Activated CD8-positive, alpha-beta T cell treated with anti-CD3 and anti-CD28 coated beads, Interleukin-2, amount 10 ng/mL, durations not matched to agents 7 days and 5 days (primary cell): ENCODE results near the gene SLC25A25. TPM values are rescaled to one million over a fixed set of nuclear protein-coding genes. Genes with fewer than 3 reads are reported as not detected.
A peak's percentile ranks its signal among the peaks of the same experiment; 100 is the strongest.

Source experiments
- ATAC-seq: fragments of 150-1000 bp; cut with Tn5 transposase; one replicate; pipeline ENCODE4 v1.10.0; 2021; ENCODE audit warnings: moderate library complexity
- CTCF ChIA-PET: fragments of 350-600 bp; sonication (Branson Sonifier 250); formaldehyde crosslinking; loops from one replicate; lab custom pipeline; 2021; ENCODE audit warnings: antibody characterized with exemption; lab: Charles Lee
- POLR2A ChIA-PET: fragments of 350-600 bp; sonication (Branson Sonifier 250); formaldehyde crosslinking; loops from one replicate; lab custom pipeline; 2021; ENCODE audit warnings: antibody characterized with exemption; lab: Charles Lee
- DNase-seq: peaks from one replicate; pipeline ENCODE4 v3.0.0-alpha.2; 2020
- H3K27ac Mint-ChIP-seq: one replicate; pipeline ENCODE4 v1.8.0; 2021; ENCODE audit warnings: mild to moderate bottlenecking, mixed read lengths
- H3K27me3 Mint-ChIP-seq: one replicate; pipeline ENCODE4 v1.8.0; 2021; ENCODE audit warnings: low read depth, mixed read lengths
- H3K36me3 Mint-ChIP-seq: one replicate; pipeline ENCODE4 v1.8.0; 2021; ENCODE audit warnings: low read depth, mixed read lengths
- H3K4me1 Mint-ChIP-seq: one replicate; pipeline ENCODE4 v1.8.0; 2021; ENCODE audit warnings: low read depth, mixed read lengths
- H3K4me3 Mint-ChIP-seq: one replicate; pipeline ENCODE4 v1.8.0; 2021; ENCODE audit warnings: mild to moderate bottlenecking, mixed read lengths
- H3K9me3 Mint-ChIP-seq: one replicate; pipeline ENCODE4 v1.8.0; 2022; ENCODE audit warnings: mixed read lengths; ENCODE audit not compliant: insufficient read depth
- total RNA-seq, 2 experiments: library from RNA; stranded (reverse); gene quantifications; one replicate each; pipeline ENCODE4 v1.2.3, GENCODE V29; 2021

SLC25A25 gene
- total RNA-seq, 2 experiments from 2014 or later: 17.2 to 19.2 TPM

DNA sequence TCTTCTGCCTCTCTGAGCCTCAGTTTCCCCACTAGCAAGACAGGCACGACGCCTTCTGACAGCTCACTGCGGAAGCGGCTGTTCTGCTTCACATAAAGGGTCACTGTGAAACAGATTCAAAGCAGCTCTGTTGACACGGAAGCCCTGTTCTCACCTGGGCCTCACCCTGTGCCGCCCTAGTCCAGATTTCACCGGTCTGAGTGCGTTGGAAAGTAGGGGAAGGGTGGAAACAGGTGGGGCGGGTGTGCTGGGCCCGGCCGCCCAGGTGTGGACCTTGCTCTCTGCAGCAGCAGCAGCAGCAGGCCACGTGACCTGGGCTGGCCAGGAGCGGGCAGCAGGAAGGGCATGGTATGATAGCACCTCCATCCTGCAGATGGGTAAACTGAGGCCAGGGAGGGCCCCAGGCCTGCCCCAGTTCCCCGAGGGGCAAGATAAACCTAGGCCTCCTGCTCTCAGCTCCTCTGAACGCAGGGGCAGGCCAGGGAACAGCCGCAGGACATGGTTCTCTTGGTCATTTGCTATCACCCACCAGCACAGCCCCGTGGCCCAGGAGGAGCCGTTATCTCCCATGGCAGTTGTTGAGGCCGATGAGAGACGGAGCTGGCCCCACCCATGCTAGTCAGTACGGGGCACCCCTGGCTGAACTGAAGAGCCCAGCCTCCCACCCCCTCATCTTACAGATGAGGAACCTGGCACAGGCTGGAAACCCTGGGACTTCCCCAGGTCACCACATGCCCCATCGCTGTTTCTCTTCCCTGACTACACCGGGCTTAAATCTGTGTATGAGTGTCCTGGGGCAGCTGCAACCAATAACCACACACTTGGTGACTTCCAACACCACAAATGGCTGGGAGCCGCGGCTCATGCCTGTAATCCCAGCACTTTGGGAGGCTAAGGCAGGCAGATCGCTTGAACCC is 47.4 kb downstream of the SLC25A25 start:
- peaks cover 10% of the 10 kb centered on the region for H3K4me1 Mint-ChIP-seq
- H3K36me3 Mint-ChIP-seq: peaks cover 11% of the 10 kb centered on the region
- ChIA-PET CTCF (interaction anchor here (0.8 to 2.8 kb wide), 5 partner anchors 11 to 161 kb away, joined by 3 to 24 read pairs (median 4); no protein-coding TSS in a partner anchor), POLR2A (interaction anchor here (1.6 kb wide), 1 partner anchor 23 kb away, joined by 3 read pairs; no protein-coding TSS in a partner anchor)
- ATAC-seq (no peak), DNase-seq (no peak)
- H3K27me3 Mint-ChIP-seq: no peaks in the 10 kb centered on the region
- H3K27ac Mint-ChIP-seq: no peak overlapping the region
- H3K9me3 Mint-ChIP-seq: no peaks in the 10 kb centered on the region
- H3K4me3 Mint-ChIP-seq: no peak overlapping the region

DNA sequence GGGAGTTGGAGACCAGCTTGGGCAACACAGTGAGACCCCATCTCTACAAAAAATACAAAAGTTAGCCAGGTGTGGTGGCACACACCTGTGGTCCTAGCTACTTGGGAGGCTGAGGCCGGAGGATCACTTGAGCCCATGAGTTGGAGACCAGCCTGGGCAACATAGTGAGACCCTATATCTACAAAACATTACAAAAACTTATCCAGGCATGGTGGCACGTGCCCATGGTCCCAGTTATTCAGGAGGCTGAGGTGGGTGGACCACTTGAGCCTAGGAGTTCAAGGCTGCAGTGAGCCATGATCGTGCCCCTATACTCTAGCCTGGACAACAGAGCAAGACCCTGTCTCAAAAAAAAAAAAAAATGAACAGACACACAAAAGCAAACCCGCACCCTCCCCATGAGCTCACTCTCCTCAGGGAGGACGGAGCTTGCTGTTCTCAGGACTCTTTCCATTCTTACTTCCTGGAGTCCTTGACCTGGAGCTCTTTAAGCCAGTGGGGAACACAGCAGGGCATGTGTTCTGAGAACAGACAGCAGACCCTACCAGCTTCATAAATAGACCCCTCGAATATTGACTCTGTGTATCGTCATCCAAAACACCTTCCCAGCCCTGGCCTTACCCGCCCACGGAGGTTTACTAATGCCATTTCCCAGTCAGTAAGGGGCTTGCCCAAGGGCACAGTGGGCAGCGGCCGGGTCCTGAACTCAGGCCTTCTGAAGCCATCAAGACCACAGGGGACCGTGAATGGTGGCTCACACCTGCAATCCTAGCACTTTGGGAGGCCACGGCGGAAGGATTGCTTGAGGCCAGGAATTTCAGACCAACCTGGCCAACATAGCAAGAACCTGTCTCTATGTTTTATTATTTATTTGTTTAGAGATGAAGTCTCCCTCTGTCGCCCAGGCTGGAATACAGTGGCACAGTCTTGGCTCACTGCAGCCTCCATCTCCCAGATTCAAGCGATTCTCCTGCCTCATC is 48.4 kb downstream of the SLC25A25 start:
- ATAC-seq (no peak), DNase-seq (no peak)
- CTCF ChIA-PET: interaction anchor here (0.8 to 2.8 kb wide), 10 partner anchors 10 to 162 kb away, joined by 3 to 30 read pairs (median 4); no protein-coding TSS in a partner anchor
- H3K27me3 Mint-ChIP-seq: no peaks in the 10 kb centered on the region
- H3K36me3 Mint-ChIP-seq: peaks cover 8% of the 10 kb centered on the region
- H3K27ac Mint-ChIP-seq: no peak overlapping the region
- no peaks in the 10 kb centered on the region for H3K9me3 Mint-ChIP-seq
- peaks cover 10% of the 10 kb centered on the region for H3K4me1 Mint-ChIP-seq
- POLR2A ChIA-PET: interaction anchor here (1.6 kb wide), 1 partner anchor 23 kb away, joined by 3 read pairs; no protein-coding TSS in a partner anchor
- H3K4me3 Mint-ChIP-seq: no peak overlapping the region

DNA sequence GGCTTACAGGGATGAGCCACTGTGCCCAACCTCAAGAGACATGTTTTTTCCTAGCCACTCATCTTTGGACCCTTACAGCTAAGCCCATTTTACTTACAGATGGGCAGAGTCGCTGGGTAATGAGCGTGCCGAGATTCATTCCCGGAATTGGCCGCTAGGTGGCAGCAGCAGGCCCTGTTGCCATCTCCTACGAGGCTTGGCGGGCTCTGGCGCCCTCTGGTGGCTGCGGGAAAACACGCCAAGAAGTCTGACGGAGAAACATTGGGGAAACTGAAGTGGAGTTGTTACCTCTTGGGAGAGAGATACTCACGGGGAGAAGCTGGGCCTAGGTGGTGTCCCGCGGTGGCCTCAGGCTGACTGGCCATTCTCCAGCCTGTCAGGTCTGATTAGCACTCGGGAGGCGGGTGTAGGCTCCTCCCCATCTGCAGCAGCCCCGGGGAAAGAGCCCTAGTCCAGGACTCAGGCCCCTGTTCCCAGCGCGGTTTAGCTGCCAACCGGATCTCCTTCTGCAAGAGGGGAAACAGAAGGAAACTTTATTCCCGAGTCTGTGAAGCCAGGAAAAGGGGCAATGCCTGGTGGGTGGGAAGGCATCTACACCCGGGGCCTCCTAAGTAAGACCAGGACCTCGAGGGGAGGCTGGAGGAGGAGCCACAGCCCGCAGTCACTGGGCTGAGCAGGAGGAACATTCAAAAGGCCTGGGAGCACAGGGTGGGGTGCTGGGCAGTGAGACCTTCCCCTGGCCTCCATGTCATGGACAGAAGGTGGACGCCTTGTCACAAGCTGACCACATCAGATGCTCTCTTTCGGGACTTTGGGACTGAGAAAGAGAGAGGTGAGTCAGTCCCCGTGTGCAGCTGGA is 49.8 kb downstream of the SLC25A25 start:
- POLR2A ChIA-PET: interaction anchor here (0.7 kb wide), 1 partner anchor 148 kb away, joined by 3 read pairs; no protein-coding TSS in a partner anchor
- no peaks in the 10 kb centered on the region for H3K27me3 Mint-ChIP-seq
- ATAC-seq (peak; percentile 90), DNase-seq (peak; percentile 98)
- peaks cover 10% of the 10 kb centered on the region for H3K4me1 Mint-ChIP-seq
- CTCF ChIA-PET: interaction anchor here (0.6 to 2.8 kb wide), 57 partner anchors 10 to 236 kb away, joined by 3 to 42 read pairs (median 4); partner anchors contain the start of genes DPM2, EEIG1, NAIF1 and PIP5KL1
- H3K27ac Mint-ChIP-seq: no peak overlapping the region
- H3K4me3 Mint-ChIP-seq: no peak overlapping the region
- H3K36me3 Mint-ChIP-seq: peaks cover 6% of the 10 kb centered on the region
- no peaks in the 10 kb centered on the region for H3K9me3 Mint-ChIP-seq

DNA sequence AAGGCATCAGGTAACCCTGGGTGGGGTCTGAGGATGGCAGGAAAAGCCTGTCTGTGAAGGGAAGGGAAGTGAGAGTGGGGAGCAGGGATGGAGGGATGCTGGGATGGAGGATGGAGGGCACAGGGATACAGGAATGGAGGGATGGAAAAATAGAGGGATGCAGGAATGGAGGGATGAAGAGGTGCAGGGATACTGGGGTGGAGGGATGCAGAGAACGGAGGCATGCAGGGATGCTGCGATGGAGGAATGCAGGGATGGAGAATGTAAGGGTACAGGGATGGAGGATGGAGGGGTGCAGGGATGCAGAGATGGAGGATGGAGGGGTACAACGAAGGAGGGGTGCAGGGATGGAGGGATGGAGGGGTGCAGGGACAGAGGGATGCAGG is 50.4 kb downstream of the SLC25A25 start:
- Mint-ChIP-seq H3K4me3 (no peak overlapping the region), H3K9me3 (no peaks in the 10 kb centered on the region), H3K4me1 (peaks cover 10% of the 10 kb centered on the region), H3K36me3 (peaks cover 6% of the 10 kb centered on the region), H3K27ac (peak overlapping the region; percentile 49), H3K27me3 (no peaks in the 10 kb centered on the region)
- ATAC-seq (no peak), DNase-seq (no peak)
- ChIA-PET POLR2A (interaction anchor here (0.7 kb wide), 1 partner anchor 148 kb away, joined by 3 read pairs; no protein-coding TSS in a partner anchor), CTCF (interaction anchor here (1.0 to 2.8 kb wide), 25 partner anchors 9 to 236 kb away, joined by 3 to 42 read pairs (median 6); partner anchors contain the start of genes NAIF1, PTGES2, SLC25A25 and ST6GALNAC4)

DNA sequence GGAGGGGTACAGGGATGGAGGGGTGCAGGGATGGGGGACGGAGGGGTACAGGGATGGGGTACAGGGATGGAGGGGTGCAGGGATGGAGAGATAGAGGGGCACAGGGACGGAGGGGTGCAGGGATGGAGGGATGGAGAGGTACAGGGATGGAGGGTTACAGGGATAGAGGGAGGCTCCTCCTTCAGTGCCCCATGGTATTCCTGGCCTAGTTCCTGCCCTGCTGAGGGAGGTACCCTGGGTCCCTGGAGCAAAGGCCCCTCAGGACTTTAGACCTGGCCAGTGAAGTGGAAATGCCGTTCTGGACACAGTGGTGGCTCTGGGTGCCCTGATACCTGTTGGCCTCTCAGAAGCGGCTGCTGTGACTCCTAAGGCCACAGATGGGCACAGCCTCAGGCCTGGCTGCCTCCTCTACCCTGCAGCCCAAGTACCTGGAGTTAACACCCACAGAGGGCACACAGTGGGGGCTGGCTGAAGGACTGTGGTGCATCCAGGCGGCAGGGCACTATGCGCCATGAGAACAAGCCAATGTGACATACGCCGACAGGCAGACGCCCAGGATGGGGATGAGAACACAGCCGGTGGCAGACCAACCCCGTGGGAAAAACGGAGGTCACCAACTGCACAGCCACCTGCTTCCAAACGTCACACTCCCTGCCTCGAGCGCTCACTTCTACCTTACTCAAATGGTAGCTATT is 51.1 kb downstream of the SLC25A25 start:
- Mint-ChIP-seq H3K27ac (no peak overlapping the region), H3K36me3 (peaks cover 8% of the 10 kb centered on the region), H3K4me1 (peaks cover 10% of the 10 kb centered on the region), H3K4me3 (no peak overlapping the region), H3K9me3 (no peaks in the 10 kb centered on the region), H3K27me3 (no peaks in the 10 kb centered on the region)
- DNase-seq (no peak), ATAC-seq (no peak)
- ChIA-PET CTCF (no interaction called here), POLR2A (no interaction called here)

DNA sequence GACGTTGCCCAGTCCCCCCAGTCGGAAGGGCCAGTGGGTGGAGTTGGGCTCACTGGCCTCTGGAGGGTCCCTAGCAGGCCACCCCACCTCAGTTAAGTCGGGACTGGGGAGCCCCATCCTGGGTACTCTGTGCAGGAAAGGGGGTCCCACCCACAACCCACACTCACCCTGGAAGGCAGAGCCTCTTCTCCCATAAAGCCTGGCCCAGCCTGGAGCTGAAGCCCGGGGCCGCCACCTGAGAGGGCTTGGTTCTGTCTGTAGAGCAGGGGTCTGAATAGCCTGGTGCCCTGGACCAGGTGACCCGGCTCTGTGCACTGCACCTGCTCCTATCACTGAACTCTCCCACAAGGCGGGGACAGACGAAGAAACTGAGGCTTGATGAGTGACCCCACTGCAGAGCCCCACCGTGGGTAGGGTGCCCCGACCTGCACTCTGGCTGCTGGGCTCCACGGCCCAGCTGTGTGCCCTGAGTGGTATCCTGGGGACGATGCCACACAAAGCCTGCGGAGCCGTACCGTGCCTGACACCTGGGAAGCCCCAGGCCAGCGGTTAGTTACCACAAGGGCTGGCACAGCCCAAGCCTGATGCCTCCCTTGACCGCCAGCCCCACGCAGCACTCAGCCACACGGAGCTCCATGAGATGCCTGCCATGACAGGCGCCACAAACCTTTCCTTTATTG is 52.2 kb downstream of the SLC25A25 start:
- H3K36me3 Mint-ChIP-seq: peaks cover 8% of the 10 kb centered on the region
- ChIA-PET CTCF (interaction anchor here (1.0 kb wide), 1 partner anchor 8 kb away, joined by 3 read pairs; no protein-coding TSS in a partner anchor), POLR2A (no interaction called here)
- H3K9me3 Mint-ChIP-seq: no peaks in the 10 kb centered on the region
- H3K27ac Mint-ChIP-seq: no peak overlapping the region
- ATAC-seq (no peak), DNase-seq (no peak)
- no peak overlapping the region for H3K4me3 Mint-ChIP-seq
- no peaks in the 10 kb centered on the region for H3K27me3 Mint-ChIP-seq
- H3K4me1 Mint-ChIP-seq: peaks cover 15% of the 10 kb centered on the region

DNA sequence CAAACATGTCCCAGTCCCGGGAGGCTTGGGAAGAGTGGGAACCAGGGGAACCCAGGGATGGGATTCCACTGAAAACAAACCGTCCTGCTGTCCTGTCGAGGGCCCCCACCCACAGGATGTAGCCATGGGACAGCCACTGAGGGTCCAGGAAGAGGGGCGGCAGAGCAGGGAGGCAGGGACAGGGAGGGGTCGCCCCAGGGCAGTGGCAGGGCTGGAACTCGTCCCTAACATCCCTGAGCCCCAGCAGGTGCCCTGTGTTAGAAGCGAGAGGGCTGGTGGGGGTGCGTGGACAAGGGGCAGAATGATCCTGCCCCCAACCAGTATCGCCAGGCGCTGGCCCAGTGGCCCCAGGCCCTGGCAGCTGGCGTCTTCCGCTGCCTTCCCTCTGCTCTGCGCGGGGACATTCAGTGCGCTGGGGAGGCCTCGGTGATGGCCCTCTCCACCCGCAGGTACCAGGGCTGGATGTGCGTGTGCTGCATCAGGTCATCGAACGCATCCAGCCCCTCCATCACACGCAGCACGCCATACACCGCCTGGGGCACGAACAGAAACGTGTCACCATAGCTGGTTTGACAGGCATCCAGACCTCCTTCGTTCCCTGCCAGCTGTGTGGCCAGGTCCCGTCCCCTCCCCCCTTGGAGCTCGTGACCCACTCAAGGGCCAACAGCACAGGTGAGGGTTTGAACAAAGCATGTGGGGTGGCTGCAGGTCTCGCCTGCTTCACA is 52.9 kb downstream of the SLC25A25 start:
- ATAC-seq: no peak
- Mint-ChIP-seq H3K9me3 (no peaks in the 10 kb centered on the region), H3K4me1 (peaks cover 22% of the 10 kb centered on the region), H3K4me3 (no peak overlapping the region), H3K27me3 (no peaks in the 10 kb centered on the region), H3K36me3 (peaks cover 8% of the 10 kb centered on the region), H3K27ac (no peak overlapping the region)
- ChIA-PET CTCF (interaction anchor here (1.0 kb wide), 1 partner anchor 8 kb away, joined by 3 read pairs; no protein-coding TSS in a partner anchor), POLR2A (no interaction called here)
- DNase-seq: no peak

DNA sequence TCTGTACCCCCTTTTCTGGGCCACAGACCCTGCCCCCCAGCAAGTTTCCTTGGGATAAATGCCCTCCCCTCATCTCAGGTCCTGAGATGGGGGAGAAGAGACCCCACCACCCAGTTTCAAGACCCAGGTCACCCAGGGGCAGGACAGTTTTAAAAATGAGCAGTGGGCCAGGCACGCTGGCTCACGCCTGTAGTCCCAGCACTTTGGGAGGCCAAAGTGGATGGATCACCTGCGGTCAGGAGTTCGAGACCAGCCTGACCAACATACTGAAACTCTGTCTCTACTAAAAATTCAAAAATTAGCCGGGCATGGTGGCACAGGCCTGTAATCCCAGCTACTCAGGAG is 53.4 kb downstream of the SLC25A25 start:
- Mint-ChIP-seq H3K9me3 (no peaks in the 10 kb centered on the region), H3K36me3 (peaks cover 10% of the 10 kb centered on the region), H3K27ac (no peak overlapping the region), H3K4me1 (peaks cover 28% of the 10 kb centered on the region), H3K27me3 (no peaks in the 10 kb centered on the region), H3K4me3 (no peak overlapping the region)
- ATAC-seq: no peak
- ChIA-PET CTCF (no interaction called here), POLR2A (no interaction called here)
- DNase-seq: no peak

DNA sequence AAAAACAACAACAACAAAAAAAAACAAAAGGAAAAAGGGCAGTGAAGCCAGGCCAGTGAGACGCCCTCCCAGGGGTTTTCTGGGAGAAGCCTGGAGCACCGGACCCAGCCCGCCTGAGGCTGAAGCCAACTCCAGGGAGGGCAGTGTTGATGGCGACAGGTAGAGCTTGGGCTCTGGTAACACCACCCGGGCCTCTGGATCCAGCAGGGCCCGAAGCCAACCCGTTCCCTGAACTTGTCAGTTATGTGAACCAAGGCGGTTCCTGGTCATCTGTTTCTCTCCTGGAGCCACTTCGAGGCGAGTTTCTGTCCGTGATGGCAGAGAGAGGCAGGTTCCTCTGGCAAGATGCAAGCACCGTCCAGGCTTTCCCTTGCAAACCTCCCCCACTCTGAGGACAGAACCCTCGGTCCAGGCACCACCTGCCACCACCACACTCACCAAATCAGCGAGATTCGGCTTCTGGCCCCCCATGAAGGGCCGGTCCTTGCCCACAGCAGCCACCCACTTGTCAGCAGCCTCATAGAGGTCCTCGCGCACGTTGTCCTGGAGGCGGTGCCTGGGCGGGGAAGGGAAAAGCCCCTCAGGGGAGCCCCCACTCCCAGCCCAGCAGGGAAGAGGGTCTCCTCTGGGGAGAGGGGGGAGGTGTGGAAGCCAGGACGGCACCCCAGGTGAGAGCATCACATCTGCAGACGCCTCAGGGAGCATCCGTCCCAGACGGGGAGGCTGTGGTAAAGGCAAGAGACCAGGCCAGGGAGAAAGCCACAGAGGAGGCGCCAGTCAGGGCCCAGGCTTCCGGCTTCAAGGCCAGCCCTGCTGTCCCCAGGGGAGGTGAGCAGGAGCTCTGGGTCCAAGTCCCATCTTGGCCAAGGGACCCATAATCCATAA is 54.1 kb downstream of the SLC25A25 start:
- H3K4me3 Mint-ChIP-seq: no peak overlapping the region
- H3K27me3 Mint-ChIP-seq: no peaks in the 10 kb centered on the region
- ChIA-PET POLR2A (no interaction called here), CTCF (no interaction called here)
- ATAC-seq (no peak), DNase-seq (no peak)
- H3K36me3 Mint-ChIP-seq: peaks cover 10% of the 10 kb centered on the region
- H3K27ac Mint-ChIP-seq: no peak overlapping the region
- no peaks in the 10 kb centered on the region for H3K9me3 Mint-ChIP-seq
- H3K4me1 Mint-ChIP-seq: peaks cover 28% of the 10 kb centered on the region
